ENCODE results near the gene NEUROD1. TPM values are rescaled to one million over a fixed set of nuclear protein-coding genes. Genes with fewer than 3 reads are reported as not detected.

Gene NEUROD1
- total RNA-seq, 2 experiments from 2014 or later, result not detected

GRCh38 chr2:181657379-181657778, 22.9 kb downstream of the NEUROD1 start:
- no peak for DNase-seq (ENCODE audit: low spot score)
- no peak for TF ChIP-seq CTCF (conservative IDR thresholded peaks at IDR 0.05; ENCODE audit: low read length)
- TF ChIP-seq EZH2phosphoT487 (IDR thresholded peaks at IDR 0.05; ENCODE audit: borderline replicate concordance, low read depth, low read length), result no peak
- Histone ChIP-seq H3K36me3 (ENCODE audit: insufficient read depth, low read length) (no peaks in the 10 kb centered on the region), H3K9me3 (ENCODE audit: low read length) (no peaks in the 10 kb centered on the region), H3K4me2 (ENCODE audit: low read length) (no peak overlapping the region), H3K9me2 (ENCODE audit: insufficient read depth, low read length) (no peaks in the 10 kb centered on the region), H4K20me1 (ENCODE audit: insufficient read depth, low read length) (no peaks in the 10 kb centered on the region), H3K4me3 (ENCODE audit: low read depth, low read length, poor library complexity, severe bottlenecking) (no peak overlapping the region), H3K27ac (ENCODE audit: low read depth, low read length, poor library complexity, severe bottlenecking) (no peak overlapping the region), H3K4me1 (ENCODE audit: insufficient read depth, low read length, poor library complexity, severe bottlenecking) (no peaks in the 10 kb centered on the region), H2AFZ (ENCODE audit: low read length) (no peak overlapping the region), H3K79me2 (ENCODE audit: insufficient read depth, low read depth, low read length) (no peaks in the 10 kb centered on the region)
- no TSS peak for BruUV-seq (replicated peaks)
- ChIA-PET CTCF (ENCODE audit: unreplicated experiment) (no interaction called here), POLR2A (interaction anchor here (1.0 to 1.5 kb wide), 2 partner anchors 10 to 36 kb away, joined by 3 to 5 read pairs; no protein-coding TSS in a partner anchor)
- intact Hi-C loops (cut with micrococcal nuclease; ENCODE audit: unreplicated experiment), result no loop called here

- H3K27ac ChIP-seq (ENCODE audit: low read depth, low read length, poor library complexity, severe bottlenecking), result no peak within 1 kb of the TSS
Measured at GRCh38 chr2:181656450-181657291, 23.6 kb downstream of the NEUROD1 start, which contains the start of gene CERKL. CERKL (minus strand) TSS chr2:181657105; CDS start chr2:181657006, 99 bp downstream.

More at GRCh38 chr2:181656450-181657291, 23.6 kb downstream of the NEUROD1 start, which contains the start of gene CERKL:
- ChIA-PET CTCF (ENCODE audit: unreplicated experiment) (no interaction called here), POLR2A (interaction anchor here (1.0 kb wide), 1 partner anchor 10 kb away, joined by 5 read pairs; no protein-coding TSS in a partner anchor)
- no peak within 1 kb of the TSS for H2AFZ ChIP-seq (ENCODE audit: low read length)
- no peaks in the 10 kb centered on the region for H3K36me3 ChIP-seq (ENCODE audit: insufficient read depth, low read length)
- H3K79me2 ChIP-seq (ENCODE audit: insufficient read depth, low read depth, low read length), result no peaks in the 10 kb centered on the region
- intact Hi-C loops (cut with micrococcal nuclease; ENCODE audit: unreplicated experiment), result no loop called here
- no peak for TF ChIP-seq CTCF (conservative IDR thresholded peaks at IDR 0.05; ENCODE audit: low read length)
- TF ChIP-seq EZH2phosphoT487 (IDR thresholded peaks at IDR 0.05; ENCODE audit: borderline replicate concordance, low read depth, low read length), result no peak
- H4K20me1 ChIP-seq (ENCODE audit: insufficient read depth, low read length), result no peaks in the 10 kb centered on the region
- H3K4me1 ChIP-seq (ENCODE audit: insufficient read depth, low read length, poor library complexity, severe bottlenecking), result no peaks in the 10 kb centered on the region
- no peak for DNase-seq (ENCODE audit: low spot score)
- no peak within 1 kb of the TSS for H3K4me3 ChIP-seq (ENCODE audit: low read depth, low read length, poor library complexity, severe bottlenecking)
- BruUV-seq (replicated peaks), result no TSS peak
- peak within 1 kb of the TSS; percentile 17; the same call in 1 of the 2 replicates for H3K4me2 ChIP-seq (ENCODE audit: low read length)
- no peaks in the 10 kb centered on the region for H3K9me2 ChIP-seq (ENCODE audit: insufficient read depth, low read length)
- H3K9me3 ChIP-seq (ENCODE audit: low read length), result no peaks in the 10 kb centered on the region

Data from OCI-LY7 (cell line).